Subcutaneous adipose tissue (tissue), 4 donors: ENCODE measurements around the gene TSC2. TPM values are rescaled to one million over a fixed set of nuclear protein-coding genes. Genes with fewer than 3 reads are reported as not detected.

ENCODE experiments used
- total RNA-seq, 4 donors: library from RNA; depleted of rRNA; stranded (reverse); fragments of >200 nt; gene quantifications; one replicate each; pipeline ENCODE4 v1.1.0, GENCODE V29; 2016
- TF ChIP-seq, protein P1 (sequence below): fragments of 450-650 bp; IDR thresholded peaks from one replicate; pipeline ENCODE4 v1.5.1; 2016; ENCODE audit warnings: low read depth, mild to moderate bottlenecking, control low read depth, antibody characterized with exemption, moderate library complexity

Gene TSC2
- total RNA-seq, 4 donors from 2014 or later: 31.1 to 110 (median 50.2) TPM

DNA sequence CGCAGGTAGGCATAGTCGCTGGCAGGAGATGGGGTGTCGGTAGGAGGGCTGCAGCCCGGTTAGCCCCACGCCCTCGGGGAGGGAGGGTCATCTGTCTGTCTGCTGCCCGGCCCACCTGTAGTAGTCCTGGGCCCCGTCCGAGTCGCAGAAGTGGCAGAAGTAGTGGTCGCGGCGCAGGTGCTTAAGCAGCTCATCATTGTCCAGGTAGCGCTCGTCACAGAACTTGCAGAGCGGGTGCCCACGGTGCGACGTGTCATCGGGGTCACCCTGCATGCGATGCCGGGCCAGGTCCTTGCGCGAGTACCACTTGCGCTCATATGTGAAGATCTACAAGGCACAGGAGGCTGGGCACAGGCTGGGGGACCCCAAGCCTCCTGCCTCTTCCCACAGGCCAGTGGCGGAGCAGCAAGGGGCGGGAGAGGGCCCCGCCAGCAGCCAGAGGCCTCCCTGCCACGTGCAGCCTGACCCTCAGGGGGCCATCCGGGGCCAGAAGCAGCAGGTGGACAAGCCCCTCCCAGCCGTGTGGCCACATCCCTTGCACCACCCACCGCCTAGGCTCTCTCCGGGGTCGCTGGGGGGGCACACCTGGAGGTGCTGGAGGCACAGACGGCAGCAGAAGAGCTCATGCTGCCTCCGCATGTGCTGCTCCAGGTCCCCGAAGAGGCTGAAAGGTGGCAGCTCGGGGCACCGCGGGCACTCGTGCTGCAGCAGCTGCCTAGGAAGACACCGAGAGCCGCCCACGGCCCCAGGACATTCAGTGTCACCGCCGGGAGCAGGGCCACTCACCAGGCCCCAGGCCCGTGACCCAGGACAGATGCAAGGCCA, 45.2 kb upstream of the TSC2 start:
- TF ChIP-seq, protein P1, sequence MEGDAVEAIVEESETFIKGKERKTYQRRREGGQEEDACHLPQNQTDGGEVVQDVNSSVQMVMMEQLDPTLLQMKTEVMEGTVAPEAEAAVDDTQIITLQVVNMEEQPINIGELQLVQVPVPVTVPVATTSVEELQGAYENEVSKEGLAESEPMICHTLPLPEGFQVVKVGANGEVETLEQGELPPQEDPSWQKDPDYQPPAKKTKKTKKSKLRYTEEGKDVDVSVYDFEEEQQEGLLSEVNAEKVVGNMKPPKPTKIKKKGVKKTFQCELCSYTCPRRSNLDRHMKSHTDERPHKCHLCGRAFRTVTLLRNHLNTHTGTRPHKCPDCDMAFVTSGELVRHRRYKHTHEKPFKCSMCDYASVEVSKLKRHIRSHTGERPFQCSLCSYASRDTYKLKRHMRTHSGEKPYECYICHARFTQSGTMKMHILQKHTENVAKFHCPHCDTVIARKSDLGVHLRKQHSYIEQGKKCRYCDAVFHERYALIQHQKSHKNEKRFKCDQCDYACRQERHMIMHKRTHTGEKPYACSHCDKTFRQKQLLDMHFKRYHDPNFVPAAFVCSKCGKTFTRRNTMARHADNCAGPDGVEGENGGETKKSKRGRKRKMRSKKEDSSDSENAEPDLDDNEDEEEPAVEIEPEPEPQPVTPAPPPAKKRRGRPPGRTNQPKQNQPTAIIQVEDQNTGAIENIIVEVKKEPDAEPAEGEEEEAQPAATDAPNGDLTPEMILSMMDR: no peak

DNA sequence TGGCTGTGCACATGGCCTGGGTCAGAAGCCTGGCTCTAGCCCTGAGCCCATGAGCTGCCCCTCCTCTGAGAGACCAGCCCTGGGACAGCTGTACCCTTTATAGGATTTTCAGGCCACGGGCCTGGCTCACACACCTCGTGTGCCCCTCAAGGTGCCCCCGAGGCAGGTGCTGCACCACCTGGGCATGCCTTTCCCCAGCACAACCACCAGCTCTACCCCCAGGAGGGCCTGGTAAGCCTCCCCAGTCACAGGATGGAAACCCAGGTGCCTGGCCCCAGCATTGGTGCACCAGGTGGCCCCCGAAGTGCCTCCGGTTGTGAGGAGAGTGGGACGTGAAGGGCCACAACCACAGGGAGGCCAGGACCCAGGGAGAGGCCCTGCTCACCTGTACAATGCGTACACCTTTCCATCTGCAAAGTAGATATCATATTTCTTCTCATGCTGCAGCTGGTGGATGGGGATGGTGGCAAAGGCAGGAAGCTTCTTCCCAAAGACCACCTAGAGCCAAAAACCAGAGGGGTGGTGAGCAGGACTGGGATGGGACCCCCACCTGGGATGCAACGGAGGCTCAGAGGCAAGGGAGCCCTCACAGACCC, 44.5 kb upstream of the TSC2 start:
- TF ChIP-seq, protein P1: no peak

- TF ChIP-seq, protein P1: no peak
These were observed 43.8 kb upstream of the TSC2 start for GRCh38 chr16:2003827-2004641.

GRCh38 chr16:2004795-2005517, 42.8 kb upstream of the TSC2 start:
- TF ChIP-seq, protein P1: no peak

- TF ChIP-seq, protein P1: no peak
These were observed 42.1 kb upstream of the TSC2 start for GRCh38 chr16:2005646-2006045.

DNA sequence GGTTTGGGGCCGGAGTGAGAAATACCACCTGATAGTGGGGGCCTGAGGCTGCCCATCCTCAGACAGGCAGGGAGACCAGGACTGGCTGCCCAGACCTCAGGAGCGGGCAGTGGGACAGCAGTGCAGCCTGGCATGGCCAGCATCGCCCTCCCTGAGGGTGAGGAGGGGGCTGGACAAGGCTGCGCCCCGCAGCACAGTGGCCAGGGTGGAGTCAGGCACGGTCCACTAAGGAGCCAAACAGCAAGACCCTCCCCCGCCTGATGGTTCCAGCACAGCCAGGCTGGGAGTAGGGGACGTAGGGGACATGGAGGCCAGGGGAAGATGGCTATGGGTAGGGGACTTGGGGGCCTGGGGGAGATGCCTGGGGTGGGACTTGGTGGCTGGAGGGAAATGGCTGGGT, 41.5 kb upstream of the TSC2 start:
- TF ChIP-seq, protein P1: no peak
